DND-41 (cell line): ENCODE results near the gene URB1.

Source experiments
- ATAC-seq: fragments of 200-7000 bp; cut with Tn5 transposase; 3 replicates; pipeline ENCODE4 v1.9.1; 2021; ENCODE audit warnings: low read depth; ENCODE audit not compliant: insufficient read depth
- DNase-seq: peaks from one replicate; pipeline ENCODE4 v3.0.0-alpha.2; 2020
- H2AFZ ChIP-seq: 2 replicates; pipeline ENCODE4 v1.6.0; 2012; ENCODE audit warnings: low read depth, low read length
- H3K27ac ChIP-seq: 2 replicates; pipeline ENCODE4 v1.5.1; 2012; ENCODE audit warnings: low read length, inconsistent platforms
- H3K27me3 ChIP-seq: fragments of 200-600 bp; sonication (generic); 2 replicates; pipeline ENCODE4 v1.6.0; 2012; ENCODE audit warnings: low read length, mild to moderate bottlenecking, inconsistent platforms; ENCODE audit not compliant: insufficient read depth, poor library complexity
- H3K36me3 ChIP-seq: 2 replicates; pipeline ENCODE4 v1.5.1; 2012; ENCODE audit warnings: low read length, inconsistent platforms; ENCODE audit not compliant: insufficient read depth
- H3K4me1 ChIP-seq: 2 replicates; pipeline ENCODE4 v1.5.1; 2012; ENCODE audit warnings: mild to moderate bottlenecking, low read length; ENCODE audit not compliant: insufficient read depth
- H3K4me2 ChIP-seq: 2 replicates; pipeline ENCODE4 v1.6.0; 2012; ENCODE audit warnings: mild to moderate bottlenecking, moderate library complexity, low read length, inconsistent platforms; ENCODE audit not compliant: insufficient read depth
- H3K4me3 ChIP-seq, 2 experiments: fragments of 200-600 bp in 1 of 2; shearing (Covaris generic) in 1 of 2; 2 replicates each; pipeline ENCODE4 v1.5.1; 2012 to 2016; ENCODE audit warnings: inconsistent platforms in 2 of 2, low read length in 2 of 2, mild to moderate bottlenecking in 2 of 2, low read depth in 1 of 2, moderate library complexity in 1 of 2
- H3K79me2 ChIP-seq: 2 replicates; pipeline ENCODE4 v1.6.0; 2012; ENCODE audit warnings: low read length, inconsistent platforms; ENCODE audit not compliant: insufficient read depth
- H3K9ac ChIP-seq: 2 replicates; pipeline ENCODE4 v1.6.0; 2012; ENCODE audit warnings: low read depth, mild to moderate bottlenecking, inconsistent platforms, low read length, moderate library complexity
- H3K9me3 ChIP-seq: 2 replicates; pipeline ENCODE4 v1.5.1; 2012; ENCODE audit warnings: low read length, moderate library complexity, mild to moderate bottlenecking, inconsistent platforms; ENCODE audit not compliant: insufficient read depth, severe bottlenecking
- H4K20me1 ChIP-seq: 2 replicates; pipeline ENCODE4 v1.6.0; 2012; ENCODE audit warnings: low read length; ENCODE audit not compliant: insufficient read depth
- EZH2 ChIP-seq: IDR thresholded peaks from 3 replicates; pipeline ENCODE4 v1.6.1; 2012; ENCODE audit warnings: borderline replicate concordance, low read depth, mild to moderate bottlenecking, moderate library complexity, low read length, inconsistent platforms; ENCODE audit not compliant: severe bottlenecking
- TF ChIP-seq, protein P1 (sequence below): IDR thresholded peaks from 2 replicates; pipeline ENCODE4 v1.5.1; 2012; ENCODE audit warnings: borderline replicate concordance, low read length, moderate library complexity, mild to moderate bottlenecking; ENCODE audit not compliant: poor library complexity, severe bottlenecking; ENCODE audit errors: extremely low read depth

Gene URB1

DNA sequence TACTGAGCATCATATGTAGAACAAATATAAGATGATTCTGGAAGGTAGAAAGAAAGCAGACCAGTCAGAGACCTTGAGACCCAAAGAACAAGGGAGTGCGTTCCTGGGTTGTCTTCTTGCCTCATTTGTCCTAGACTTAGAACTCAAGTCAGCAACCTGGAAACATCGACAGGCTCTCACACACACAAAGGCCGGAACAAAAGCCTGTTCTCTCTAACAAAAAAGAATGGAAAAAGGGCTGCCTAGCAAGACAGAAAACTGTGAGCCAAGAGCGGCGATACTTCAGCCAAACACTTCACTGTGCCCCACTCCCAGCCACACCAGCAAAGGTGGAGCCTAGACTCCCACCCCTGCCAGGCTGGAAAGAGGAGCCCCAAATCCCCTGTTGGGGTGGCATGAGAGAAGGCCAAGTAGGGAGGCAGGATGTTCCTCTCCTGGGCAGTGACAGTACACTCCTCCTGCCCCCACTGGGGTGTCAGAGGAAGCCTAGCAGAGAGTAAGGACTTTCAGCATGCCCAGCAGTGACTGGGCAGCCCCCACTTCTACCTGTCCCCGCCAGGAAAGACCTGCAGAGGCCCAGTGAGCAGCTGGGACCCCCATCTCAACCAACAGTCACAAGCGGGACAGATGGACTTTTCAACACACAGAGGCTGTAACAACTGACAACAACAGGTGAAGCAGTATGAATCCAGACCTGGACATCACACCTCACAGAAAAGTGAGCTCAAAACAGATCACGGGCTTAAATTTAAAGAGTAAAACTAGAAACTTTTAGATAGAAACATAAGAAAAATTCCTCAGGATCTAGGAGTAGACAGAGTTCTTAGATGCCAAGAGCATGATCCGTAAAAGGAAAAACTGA is 61.1 kb downstream of the URB1 start:
- DNase-seq (no peak), ATAC-seq (no peak)
- Histone ChIP-seq H3K27ac (no peak overlapping the region), H3K4me2 (no peak overlapping the region), H3K27me3 (no peaks in the 10 kb centered on the region), H3K36me3 (peaks cover 91% of the 10 kb centered on the region), H3K4me3 (no peak overlapping the region), H3K9ac (no peak overlapping the region), H3K4me1 (no peaks in the 10 kb centered on the region), H3K9me3 (no peaks in the 10 kb centered on the region), H4K20me1 (0 out of 2 replicates have a peak, but pooled peaks cover 5% of the 10 kb centered on the region), H2AFZ (no peak overlapping the region), H3K79me2 (no peaks in the 10 kb centered on the region)
- no peak for TF ChIP-seq EZH2
- TF ChIP-seq, protein P1, sequence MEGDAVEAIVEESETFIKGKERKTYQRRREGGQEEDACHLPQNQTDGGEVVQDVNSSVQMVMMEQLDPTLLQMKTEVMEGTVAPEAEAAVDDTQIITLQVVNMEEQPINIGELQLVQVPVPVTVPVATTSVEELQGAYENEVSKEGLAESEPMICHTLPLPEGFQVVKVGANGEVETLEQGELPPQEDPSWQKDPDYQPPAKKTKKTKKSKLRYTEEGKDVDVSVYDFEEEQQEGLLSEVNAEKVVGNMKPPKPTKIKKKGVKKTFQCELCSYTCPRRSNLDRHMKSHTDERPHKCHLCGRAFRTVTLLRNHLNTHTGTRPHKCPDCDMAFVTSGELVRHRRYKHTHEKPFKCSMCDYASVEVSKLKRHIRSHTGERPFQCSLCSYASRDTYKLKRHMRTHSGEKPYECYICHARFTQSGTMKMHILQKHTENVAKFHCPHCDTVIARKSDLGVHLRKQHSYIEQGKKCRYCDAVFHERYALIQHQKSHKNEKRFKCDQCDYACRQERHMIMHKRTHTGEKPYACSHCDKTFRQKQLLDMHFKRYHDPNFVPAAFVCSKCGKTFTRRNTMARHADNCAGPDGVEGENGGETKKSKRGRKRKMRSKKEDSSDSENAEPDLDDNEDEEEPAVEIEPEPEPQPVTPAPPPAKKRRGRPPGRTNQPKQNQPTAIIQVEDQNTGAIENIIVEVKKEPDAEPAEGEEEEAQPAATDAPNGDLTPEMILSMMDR, result no peak

DNA sequence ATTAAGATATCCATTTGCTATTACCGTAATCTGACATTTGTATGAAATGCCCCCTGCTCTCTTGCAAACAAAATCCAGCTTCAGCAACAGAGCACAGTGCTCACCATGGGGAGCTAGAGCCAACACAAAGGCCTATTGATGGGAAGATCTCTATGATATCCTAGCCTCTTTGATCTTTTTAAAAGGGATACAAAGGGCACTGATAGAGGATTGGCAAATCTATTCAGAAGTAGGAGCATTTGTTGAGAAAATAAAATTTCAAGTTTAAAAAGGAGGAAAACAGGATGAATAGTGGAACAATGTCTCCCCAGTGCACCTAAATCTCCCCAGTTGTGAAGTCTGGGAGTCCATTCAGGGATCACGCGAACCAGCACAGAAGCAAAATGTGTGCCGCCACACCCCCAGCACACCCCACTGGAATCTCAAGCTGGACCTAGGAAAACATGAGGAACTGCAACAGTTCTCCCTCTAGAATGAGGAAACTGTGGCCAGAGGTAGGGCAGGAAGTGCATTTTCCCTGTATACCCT is 62.0 kb downstream of the URB1 start:
- Histone ChIP-seq H3K79me2 (no peaks in the 10 kb centered on the region), H3K4me1 (no peaks in the 10 kb centered on the region), H3K4me2 (no peak overlapping the region), H3K27me3 (no peaks in the 10 kb centered on the region), H3K36me3 (peaks cover 91% of the 10 kb centered on the region), H3K9ac (no peak overlapping the region), H3K4me3 (no peak overlapping the region), H3K9me3 (no peaks in the 10 kb centered on the region), H2AFZ (no peak overlapping the region), H3K27ac (no peak overlapping the region), H4K20me1 (0 out of 2 replicates have a peak, but pooled peaks cover 5% of the 10 kb centered on the region)
- no peak for TF ChIP-seq EZH2
- TF ChIP-seq, protein P1, result no peak
- no peak for ATAC-seq
- no peak for DNase-seq

GRCh38 chr21:32329776-32330175 is 63.0 kb downstream of the URB1 start:
- Histone ChIP-seq H3K9ac (no peak overlapping the region), H3K27ac (no peak overlapping the region)

More at GRCh38 chr21:32329776-32330175, 63.0 kb downstream of the URB1 start:
- no peak overlapping the region for H2AFZ ChIP-seq
- ATAC-seq (no peak), DNase-seq (no peak)
- TF ChIP-seq, protein P1, result no peak
- TF ChIP-seq EZH2, result no peak
- no peaks in the 10 kb centered on the region for H3K79me2 ChIP-seq
- 0 out of 2 replicates have a peak, but pooled peaks cover 5% of the 10 kb centered on the region for H4K20me1 ChIP-seq
- no peaks in the 10 kb centered on the region for H3K9me3 ChIP-seq
- H3K4me3 ChIP-seq, result no peak overlapping the region
- no peaks in the 10 kb centered on the region for H3K27me3 ChIP-seq
- H3K36me3 ChIP-seq, result peaks cover 91% of the 10 kb centered on the region
- no peaks in the 10 kb centered on the region for H3K4me1 ChIP-seq
- H3K4me2 ChIP-seq, result no peak overlapping the region
